SKM-1 treated with dmso at 0.1 percent for 144 hours (cell line): Measurements from ENCODE around the gene LRRC17.
"Not testable (repeated sequence)": the region's sequence is repeated elsewhere in the genome, so short reads cannot be mapped to it uniquely, and the experiment has no call there.

Source experiments
- DNase-seq: peaks from one replicate; lab custom pipeline; 2025; ENCODE audit not compliant: unreplicated experiment; lab: John Stamatoyannopoulos, UW

LRRC17 gene

GRCh38 chr7:102897211-102897631, 15.6 kb upstream of the LRRC17 start:
- DNase-seq: no peak

- DNase-seq: peak; percentile 82
Observed at GRCh38 chr7:102897856-102898531, 14.8 kb upstream of the LRRC17 start.

- DNase-seq: peak; percentile 82
Observed at GRCh38 chr7:102898532-102898859, 14.3 kb upstream of the LRRC17 start.

- not testable (repeated sequence) for DNase-seq
Observed at GRCh38 chr7:102902052-102902451, 10.7 kb upstream of the LRRC17 start.

GRCh38 chr7:102903576-102903975, 9.2 kb upstream of the LRRC17 start:
- not testable (repeated sequence) for DNase-seq

- DNase-seq: peak; percentile 18
Observed at GRCh38 chr7:102908676-102909075, 4.1 kb upstream of the LRRC17 start.

GRCh38 chr7:102913826-102914225, 1.0 kb downstream of the LRRC17 start:
- DNase-seq: no peak

GRCh38 chr7:102914585-102914984, 1.8 kb downstream of the LRRC17 start:
- DNase-seq: no peak

- no peak for DNase-seq
Observed at GRCh38 chr7:102916426-102916825, 3.6 kb downstream of the LRRC17 start.

GRCh38 chr7:102916881-102917280, 4.1 kb downstream of the LRRC17 start:
- no peak for DNase-seq

GRCh38 chr7:102917436-102918353, 4.9 kb downstream of the LRRC17 start:
- no peak for DNase-seq

GRCh38 chr7:102918845-102919244, 6.0 kb downstream of the LRRC17 start:
- DNase-seq: no peak

- no peak for DNase-seq
Observed at GRCh38 chr7:102925976-102926782, 13.4 kb downstream of the LRRC17 start.

- no peak for DNase-seq
Observed at GRCh38 chr7:102926783-102927140, 14.0 kb downstream of the LRRC17 start.

- DNase-seq: no peak
Observed at GRCh38 chr7:102927312-102927933, 14.6 kb downstream of the LRRC17 start.

- DNase-seq: no peak
Observed at GRCh38 chr7:102931757-102932156, 19.0 kb downstream of the LRRC17 start.

- DNase-seq: no peak
Observed at GRCh38 chr7:102933763-102934162, 21.0 kb downstream of the LRRC17 start.

- no peak for DNase-seq
Observed at GRCh38 chr7:102934239-102934638, 21.4 kb downstream of the LRRC17 start.

- DNase-seq: no peak
Observed at GRCh38 chr7:102934701-102935100, 21.9 kb downstream of the LRRC17 start.

- DNase-seq: peak; percentile 44
Observed at GRCh38 chr7:102935450-102936115, 22.8 kb downstream of the LRRC17 start.

GRCh38 chr7:102938679-102939078, 25.9 kb downstream of the LRRC17 start:
- DNase-seq: no peak
